TTC549 (cell line): ENCODE data around the gene SKP1.

Experiments used
- FAIRE-seq: peaks from 2 replicates; lab custom pipeline; 2012; peaks lifted over from hg19 to GRCh38; lab: Jason Lieb, UNC

Gene SKP1

GRCh38 chr5:134129411-134130238 lies 47.1 kb downstream of the SKP1 start:
- no peak for FAIRE-seq

- no peak for FAIRE-seq
Measured at GRCh38 chr5:134128648-134128995, 48.1 kb downstream of the SKP1 start.

- no peak for FAIRE-seq
Measured at GRCh38 chr5:134127988-134128647, 48.6 kb downstream of the SKP1 start.

GRCh38 chr5:134127376-134127861 lies 49.3 kb downstream of the SKP1 start:
- no peak for FAIRE-seq

GRCh38 chr5:134125039-134126015 lies 51.4 kb downstream of the SKP1 start:
- FAIRE-seq = no peak

- FAIRE-seq = no peak
Measured at GRCh38 chr5:134124289-134125038, 52.3 kb downstream of the SKP1 start.

GRCh38 chr5:134123360-134123759 lies 53.4 kb downstream of the SKP1 start:
- FAIRE-seq = no peak

GRCh38 chr5:134122530-134122929 lies 54.2 kb downstream of the SKP1 start:
- FAIRE-seq = no peak

- no peak for FAIRE-seq
Measured at GRCh38 chr5:134120386-134121138, 56.2 kb downstream of the SKP1 start.

GRCh38 chr5:134119720-134120119 lies 57.0 kb downstream of the SKP1 start:
- FAIRE-seq = no peak

- FAIRE-seq = no peak
Measured at GRCh38 chr5:134118212-134118835, 58.4 kb downstream of the SKP1 start.

GRCh38 chr5:134116789-134117761 lies 59.7 kb downstream of the SKP1 start:
- no peak for FAIRE-seq

- FAIRE-seq = no peak
Measured at GRCh38 chr5:134116286-134116685, 60.5 kb downstream of the SKP1 start.

GRCh38 chr5:134115806-134116175 lies 61.0 kb downstream of the SKP1 start:
- FAIRE-seq = no peak

- FAIRE-seq = no peak
Measured at GRCh38 chr5:134114886-134115805, 61.6 kb downstream of the SKP1 start.

GRCh38 chr5:134113902-134114875 lies 62.6 kb downstream of the SKP1 start, which contains the start of gene TCF7:
Gene TCF7, plus strand, starts transcription at chr5:134114681. Its CDS starts 226 bp downstream, at chr5:134114907.
- FAIRE-seq = no peak

GRCh38 chr5:134113363-134113889 lies 63.3 kb downstream of the SKP1 start:
- FAIRE-seq = no peak
